HFF-Myc (cell line): ENCODE data around the gene ZBTB48.

Experiments used
- DNase-seq: peaks from one replicate; pipeline ENCODE4 v3.0.0-alpha.2; 2011; ENCODE audit warnings: low read depth; ENCODE audit errors: extremely low read depth
- H3K4me3 ChIP-seq: replicated peaks from 2 replicates; pipeline ENCODE4 v1.5.1; 2011; ENCODE audit warnings: low read depth, mild to moderate bottlenecking, control low read depth, low read length
- TF ChIP-seq, protein P1 (sequence below): IDR thresholded peaks from 2 replicates; pipeline ENCODE4 v1.5.1; 2012; ENCODE audit warnings: mild to moderate bottlenecking, low read depth, low read length, control low read depth; ENCODE audit errors: missing control alignments

ZBTB48 gene

DNA sequence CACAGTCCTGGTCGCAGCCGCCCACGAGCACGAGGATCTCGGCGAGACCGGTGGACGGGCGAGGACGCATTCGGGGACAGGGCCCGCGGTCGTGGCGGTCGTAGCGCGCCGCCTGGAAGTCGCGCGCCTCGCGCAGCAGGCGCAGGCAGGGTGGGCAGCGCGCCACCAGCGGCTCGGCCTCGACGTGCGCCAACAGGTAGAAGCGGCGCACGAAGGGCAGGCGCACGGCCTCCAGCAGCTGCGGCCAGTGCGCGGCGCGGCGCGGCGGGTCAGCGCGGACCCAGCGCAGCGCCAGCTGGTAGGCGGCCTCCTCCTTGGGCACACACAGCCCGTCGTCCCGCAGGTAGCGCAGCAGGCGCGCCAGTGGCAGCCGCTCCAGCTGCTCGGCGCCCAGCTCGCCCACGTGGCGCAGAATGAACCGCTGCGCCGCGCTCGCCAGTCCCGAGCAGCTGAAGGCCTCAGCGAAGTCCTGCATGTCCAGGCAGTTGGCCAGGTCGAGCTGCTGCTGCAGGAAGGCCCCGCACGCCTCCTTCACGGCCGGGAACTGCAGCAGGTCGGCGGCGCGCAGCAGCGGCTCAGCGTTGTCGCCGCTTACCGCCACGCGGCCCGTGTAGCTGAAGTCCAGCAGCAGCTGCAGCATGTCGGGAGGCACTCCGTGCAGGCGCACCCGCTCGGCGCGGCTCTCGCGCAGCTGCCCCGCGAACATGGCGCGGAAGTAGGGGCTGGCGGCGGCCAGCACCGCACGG, 22.3 kb downstream of the ZBTB48 start:
- TF ChIP-seq, protein P1, sequence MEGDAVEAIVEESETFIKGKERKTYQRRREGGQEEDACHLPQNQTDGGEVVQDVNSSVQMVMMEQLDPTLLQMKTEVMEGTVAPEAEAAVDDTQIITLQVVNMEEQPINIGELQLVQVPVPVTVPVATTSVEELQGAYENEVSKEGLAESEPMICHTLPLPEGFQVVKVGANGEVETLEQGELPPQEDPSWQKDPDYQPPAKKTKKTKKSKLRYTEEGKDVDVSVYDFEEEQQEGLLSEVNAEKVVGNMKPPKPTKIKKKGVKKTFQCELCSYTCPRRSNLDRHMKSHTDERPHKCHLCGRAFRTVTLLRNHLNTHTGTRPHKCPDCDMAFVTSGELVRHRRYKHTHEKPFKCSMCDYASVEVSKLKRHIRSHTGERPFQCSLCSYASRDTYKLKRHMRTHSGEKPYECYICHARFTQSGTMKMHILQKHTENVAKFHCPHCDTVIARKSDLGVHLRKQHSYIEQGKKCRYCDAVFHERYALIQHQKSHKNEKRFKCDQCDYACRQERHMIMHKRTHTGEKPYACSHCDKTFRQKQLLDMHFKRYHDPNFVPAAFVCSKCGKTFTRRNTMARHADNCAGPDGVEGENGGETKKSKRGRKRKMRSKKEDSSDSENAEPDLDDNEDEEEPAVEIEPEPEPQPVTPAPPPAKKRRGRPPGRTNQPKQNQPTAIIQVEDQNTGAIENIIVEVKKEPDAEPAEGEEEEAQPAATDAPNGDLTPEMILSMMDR, result no peak
- peak overlapping the region; percentile 100 for H3K4me3 ChIP-seq
- DNase-seq, result no peak

DNA sequence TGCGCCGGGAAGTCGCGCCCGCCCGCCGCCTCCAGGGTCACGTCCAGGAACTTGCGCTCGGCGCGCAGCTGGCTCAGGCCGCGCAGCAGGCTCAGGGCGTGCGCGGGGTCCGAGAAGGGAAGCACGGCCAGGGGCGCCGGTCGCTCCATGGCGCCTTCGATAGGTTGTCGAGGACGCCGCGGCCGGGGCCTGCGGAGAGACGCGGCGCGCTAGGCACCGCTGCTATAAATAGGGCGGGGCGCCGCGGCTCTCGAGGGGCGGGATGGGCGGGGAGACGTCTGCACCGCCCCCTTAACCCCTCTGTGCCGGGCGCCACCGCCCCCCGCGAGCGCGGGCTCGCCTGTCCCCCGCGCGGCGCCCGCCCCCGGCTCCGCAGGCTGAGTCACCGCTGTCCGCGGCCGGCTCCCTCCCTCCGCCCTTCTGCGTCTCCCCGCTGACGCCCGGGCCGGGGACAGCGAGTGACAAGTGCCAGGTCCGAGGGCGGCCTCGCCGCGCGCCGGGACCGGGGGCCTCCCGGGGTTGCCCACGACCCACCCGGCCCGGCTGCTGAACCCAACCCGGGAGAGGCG, 23.0 kb downstream of the ZBTB48 start, which contains the start of gene KLHL21:
Gene KLHL21 (minus strand): TSS at position 201 of the 569 bp plus-strand sequence. CDS start 52 bp downstream, at position 149.
- TF ChIP-seq, protein P1, result no peak
- peak; percentile 26 for DNase-seq
- peak within 1 kb of the TSS; percentile 100 for H3K4me3 ChIP-seq

DNA sequence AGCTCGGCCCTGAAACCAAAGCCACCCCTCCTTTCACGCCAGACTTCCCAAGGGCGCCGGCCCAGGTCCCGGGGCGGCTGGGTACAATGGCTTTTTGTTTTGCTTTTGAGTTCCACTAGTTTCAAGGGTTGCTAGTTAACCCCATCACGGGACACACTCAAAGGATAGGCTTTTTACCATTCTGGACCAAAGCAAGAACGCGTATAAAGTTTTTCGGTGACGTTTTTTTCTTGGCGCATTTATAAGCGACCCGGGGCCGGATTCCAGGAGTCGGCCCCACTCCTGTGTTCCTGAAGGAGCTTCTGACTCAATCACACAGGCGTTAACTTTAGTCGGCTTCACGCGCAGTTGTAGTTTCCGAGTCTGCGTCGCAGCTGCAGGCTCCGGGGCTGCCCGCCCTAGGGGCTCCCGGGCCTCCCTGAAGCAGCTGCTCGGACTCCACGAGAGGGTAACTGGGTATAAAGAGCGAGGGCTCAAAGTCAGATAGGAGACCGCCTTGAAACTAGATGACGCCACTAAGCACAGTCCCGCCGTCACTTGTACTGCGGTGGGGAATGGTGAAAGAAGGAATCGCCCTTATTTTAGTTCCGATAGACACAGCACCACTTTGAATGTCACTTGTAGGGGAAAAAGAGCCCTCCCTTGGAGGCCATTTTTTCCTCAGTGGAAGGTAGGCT, 23.6 kb downstream of the ZBTB48 start:
- TF ChIP-seq, protein P1, result no peak
- DNase-seq, result peak; percentile 57
- peak overlapping the region; percentile 100 for H3K4me3 ChIP-seq

DNA sequence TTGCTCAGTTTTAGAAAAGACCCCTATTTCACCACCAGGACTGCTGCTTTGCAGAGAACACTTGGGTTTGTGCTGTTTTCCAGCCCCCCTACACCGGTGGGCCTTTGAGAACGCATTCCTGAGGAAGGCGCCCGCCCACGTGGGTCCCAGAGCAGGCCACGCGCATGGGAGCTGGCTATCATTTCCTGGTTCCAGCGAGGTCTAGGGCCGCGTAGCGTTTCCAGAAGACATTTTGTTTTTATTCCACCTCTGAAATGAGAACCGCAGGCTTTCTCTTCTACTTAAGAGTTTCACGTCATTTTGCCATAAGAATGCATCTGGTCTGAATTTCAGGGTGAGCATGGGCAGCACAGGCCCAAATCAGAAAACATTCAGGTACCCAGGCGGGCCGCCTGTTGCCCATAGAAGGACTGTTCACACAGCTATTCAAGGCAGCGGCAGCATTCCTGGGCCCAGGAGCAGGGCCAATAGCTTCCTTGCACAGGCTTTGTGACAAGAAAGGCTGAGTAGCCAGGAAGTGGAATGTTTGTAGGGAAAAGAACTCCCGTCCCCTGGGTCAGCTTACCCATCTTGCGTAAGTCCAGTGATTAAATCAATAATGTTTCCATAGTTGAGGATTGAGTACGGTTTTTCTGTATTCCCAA, 24.2 kb downstream of the ZBTB48 start:
- H3K4me3 ChIP-seq, result peak overlapping the region; percentile 100
- TF ChIP-seq, protein P1, result no peak
- peak; percentile 55 for DNase-seq

DNA sequence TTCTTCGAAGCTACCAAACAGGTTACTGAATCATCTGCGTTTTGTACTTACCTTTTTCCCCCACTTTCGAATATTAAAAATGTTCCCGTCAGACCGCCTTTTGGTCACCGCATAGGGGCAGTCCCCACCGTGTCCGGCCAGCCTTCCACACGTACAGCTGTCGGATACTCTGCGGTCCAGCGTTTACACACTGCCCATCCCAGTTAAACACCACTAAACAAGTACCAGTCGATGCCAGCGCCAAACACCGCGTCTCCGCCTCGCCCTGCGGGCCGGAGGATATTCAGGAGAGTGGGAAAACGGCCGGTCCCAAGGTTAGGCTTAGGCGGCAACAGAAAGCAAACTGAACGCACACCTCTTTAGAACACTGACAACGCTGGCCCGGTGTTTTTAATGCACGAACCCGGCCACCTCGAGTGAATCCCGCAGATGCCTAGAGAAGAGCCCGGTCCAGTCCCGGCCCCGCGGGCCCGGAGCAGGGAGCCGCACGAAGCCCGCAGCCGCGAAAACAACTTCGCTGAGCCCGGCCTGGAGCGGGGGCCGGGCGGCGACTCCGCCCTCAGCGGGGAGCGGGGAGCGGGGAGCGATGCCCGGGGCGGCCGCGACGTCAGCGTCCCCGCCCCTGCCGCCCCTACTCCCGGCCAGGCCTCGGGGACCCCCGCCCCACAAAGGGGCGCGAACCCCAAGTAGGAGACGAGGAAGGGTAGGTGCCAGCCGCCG, 33.0 kb downstream of the ZBTB48 start:
- TF ChIP-seq, protein P1, result no peak
- peak overlapping the region; percentile 71 for H3K4me3 ChIP-seq
- no peak for DNase-seq

DNA sequence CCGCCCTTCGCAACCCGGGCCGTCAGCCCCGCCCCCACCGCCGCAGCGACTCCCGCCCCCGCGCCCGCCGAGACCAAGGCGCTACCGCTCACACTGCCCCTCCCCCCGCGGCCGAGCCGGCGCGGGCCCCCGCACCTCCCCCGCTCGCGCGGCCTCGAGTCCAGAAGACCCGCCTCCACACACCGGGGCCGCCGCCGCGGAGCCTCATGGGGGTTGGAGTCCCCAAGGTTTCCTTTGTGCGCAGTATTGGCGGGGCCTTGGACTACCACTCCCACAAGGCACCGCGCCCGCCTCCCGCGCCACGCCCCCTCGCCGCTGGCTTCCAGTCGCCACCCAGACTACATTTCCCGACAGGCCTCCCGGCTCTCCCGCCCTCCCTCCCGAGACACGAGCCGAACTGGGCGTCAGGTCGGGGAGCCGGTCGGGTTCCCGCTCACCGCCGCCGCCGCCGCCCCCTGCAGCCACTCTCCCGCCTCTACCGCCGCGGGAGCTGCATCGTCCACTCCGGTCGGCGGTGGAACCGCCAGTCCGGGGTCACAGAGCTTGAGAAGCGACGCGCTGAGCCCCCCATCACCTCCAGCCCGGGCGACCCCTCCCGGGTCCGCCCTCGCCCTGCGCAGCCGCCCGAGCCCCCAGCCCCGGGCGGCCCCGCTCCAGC, 33.7 kb downstream of the ZBTB48 start, which contains the start of gene PHF13:
Gene PHF13 (plus strand): TSS at position 371 of the 658 bp plus-strand sequence. CDS start 336 bp downstream, outside the sequence.
- peak within 1 kb of the TSS; percentile 71 for H3K4me3 ChIP-seq
- DNase-seq, result peak; percentile 94
- TF ChIP-seq, protein P1, result no peak
